ENCODE results near the gene RAB11FIP4. TPM values are rescaled to one million over a fixed set of nuclear protein-coding genes. Genes with fewer than 3 reads are reported as not detected.

RAB11FIP4 gene
- total RNA-seq, 1 experiment from 2014 or later: 15.1 TPM

DNA sequence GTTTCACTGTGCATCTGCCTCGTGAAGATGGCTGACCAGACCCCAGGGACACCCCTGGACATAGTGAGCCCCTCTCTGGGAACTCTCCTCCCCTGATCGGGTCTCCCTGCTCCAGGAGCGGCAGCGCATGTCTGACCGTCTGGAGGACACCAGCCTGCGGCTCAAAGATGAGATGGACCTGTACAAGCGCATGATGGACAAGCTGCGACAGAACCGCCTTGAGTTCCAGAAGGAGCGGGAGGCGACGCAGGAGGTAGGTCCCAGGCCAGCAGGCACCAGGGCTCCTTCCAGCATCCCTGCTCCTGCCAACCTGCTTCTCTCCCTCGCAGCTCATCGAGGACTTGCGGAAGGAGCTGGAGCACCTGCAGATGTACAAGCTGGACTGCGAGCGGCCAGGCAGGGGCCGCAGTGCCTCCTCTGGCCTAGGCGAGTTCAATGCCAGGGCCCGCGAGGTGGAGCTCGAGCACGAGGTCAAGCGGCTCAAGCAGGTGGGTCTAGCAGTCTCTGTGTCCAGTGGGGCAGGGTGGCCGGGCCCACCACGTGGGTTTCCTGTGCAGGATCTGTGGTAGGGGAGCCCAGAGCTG is 136.9 kb downstream of the RAB11FIP4 start (continued):
- TF ChIP-seq, protein P1, sequence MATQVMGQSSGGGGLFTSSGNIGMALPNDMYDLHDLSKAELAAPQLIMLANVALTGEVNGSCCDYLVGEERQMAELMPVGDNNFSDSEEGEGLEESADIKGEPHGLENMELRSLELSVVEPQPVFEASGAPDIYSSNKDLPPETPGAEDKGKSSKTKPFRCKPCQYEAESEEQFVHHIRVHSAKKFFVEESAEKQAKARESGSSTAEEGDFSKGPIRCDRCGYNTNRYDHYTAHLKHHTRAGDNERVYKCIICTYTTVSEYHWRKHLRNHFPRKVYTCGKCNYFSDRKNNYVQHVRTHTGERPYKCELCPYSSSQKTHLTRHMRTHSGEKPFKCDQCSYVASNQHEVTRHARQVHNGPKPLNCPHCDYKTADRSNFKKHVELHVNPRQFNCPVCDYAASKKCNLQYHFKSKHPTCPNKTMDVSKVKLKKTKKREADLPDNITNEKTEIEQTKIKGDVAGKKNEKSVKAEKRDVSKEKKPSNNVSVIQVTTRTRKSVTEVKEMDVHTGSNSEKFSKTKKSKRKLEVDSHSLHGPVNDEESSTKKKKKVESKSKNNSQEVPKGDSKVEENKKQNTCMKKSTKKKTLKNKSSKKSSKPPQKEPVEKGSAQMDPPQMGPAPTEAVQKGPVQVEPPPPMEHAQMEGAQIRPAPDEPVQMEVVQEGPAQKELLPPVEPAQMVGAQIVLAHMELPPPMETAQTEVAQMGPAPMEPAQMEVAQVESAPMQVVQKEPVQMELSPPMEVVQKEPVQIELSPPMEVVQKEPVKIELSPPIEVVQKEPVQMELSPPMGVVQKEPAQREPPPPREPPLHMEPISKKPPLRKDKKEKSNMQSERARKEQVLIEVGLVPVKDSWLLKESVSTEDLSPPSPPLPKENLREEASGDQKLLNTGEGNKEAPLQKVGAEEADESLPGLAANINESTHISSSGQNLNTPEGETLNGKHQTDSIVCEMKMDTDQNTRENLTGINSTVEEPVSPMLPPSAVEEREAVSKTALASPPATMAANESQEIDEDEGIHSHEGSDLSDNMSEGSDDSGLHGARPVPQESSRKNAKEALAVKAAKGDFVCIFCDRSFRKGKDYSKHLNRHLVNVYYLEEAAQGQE (IDR thresholded peaks at IDR 0.05; ENCODE audit: low read depth): no peak
- TF ChIP-seq SP1 (IDR thresholded peaks at IDR 0.05; ENCODE audit: low read depth) (no peak), YY1 (IDR thresholded peaks at IDR 0.05; ENCODE audit: extremely low read depth, insufficient replicate concordance, low read depth, low read length) (no peak), TCF7L2 (IDR thresholded peaks at IDR 0.05; ENCODE audit: borderline replicate concordance, extremely low read depth, insufficient read depth, insufficient read length) (no peak)

DNA sequence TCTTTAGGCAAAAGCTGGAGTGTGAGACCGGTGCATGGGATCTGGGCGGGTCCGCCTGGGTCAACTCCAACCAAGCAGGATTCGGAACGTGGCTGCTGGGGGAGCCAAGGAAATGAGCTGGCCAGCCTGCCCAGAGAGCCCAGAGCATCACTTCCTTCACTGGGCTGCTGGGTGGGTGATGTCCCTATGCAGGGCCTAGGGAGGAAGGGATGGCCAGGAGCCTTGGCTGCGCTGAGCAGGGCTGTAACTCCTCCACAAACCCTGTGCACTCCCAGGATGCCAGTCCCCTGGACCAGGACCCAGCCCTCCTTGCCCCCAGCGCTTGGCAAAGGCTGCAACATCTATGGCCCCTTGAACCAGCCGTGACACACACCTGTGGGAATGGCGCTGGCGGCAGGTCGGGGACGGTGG is 138.4 kb downstream of the RAB11FIP4 start:
- intact Hi-C loops (cut with micrococcal nuclease): no loop called here
- no peak for ATAC-seq
- POLR2A ChIA-PET: no interaction called here
- no peaks in the 10 kb centered on the region for H3K36me3 ChIP-seq (ENCODE audit: control insufficient read depth in 1 of 2, insufficient read depth in 2 of 2, low read length in 2 of 2)
- no peak overlapping the region for H3K4me2 ChIP-seq (ENCODE audit: low read length)
- H3K9me2 ChIP-seq (ENCODE audit: insufficient read depth): no peaks in the 10 kb centered on the region
- TF ChIP-seq CBX3 (IDR thresholded peaks at IDR 0.05; ENCODE audit: low read depth) (no peak), ZNF274 (IDR thresholded peaks at IDR 0.05; ENCODE audit: low read depth, low read length) (no peak), EGR1 (IDR thresholded peaks at IDR 0.05; ENCODE audit: low read depth) (no peak), ZFX (IDR thresholded peaks at IDR 0.05) (no peak), POLR2A (IDR thresholded peaks at IDR 0.05; ENCODE audit: borderline replicate concordance, extremely low read depth, insufficient read depth, insufficient read length) (no peak), RAD21 (IDR thresholded peaks at IDR 0.05; ENCODE audit: low read depth) (no peak), FOSL1 (IDR thresholded peaks at IDR 0.05; ENCODE audit: low read depth) (no peak), YY1 (IDR thresholded peaks at IDR 0.05; ENCODE audit: extremely low read depth, insufficient replicate concordance, low read depth, low read length) (no peak), SIN3A (IDR thresholded peaks at IDR 0.05; ENCODE audit: low read depth) (no peak), POLR2AphosphoS5 (IDR thresholded peaks at IDR 0.05; ENCODE audit: low read depth, low read length) (no peak), CEBPB (IDR thresholded peaks at IDR 0.05; ENCODE audit: low read depth) (no peak), SRF (IDR thresholded peaks at IDR 0.05; ENCODE audit: low read depth) (no peak), SP1 (IDR thresholded peaks at IDR 0.05; ENCODE audit: low read depth) (no peak), EZH2phosphoT487 (IDR thresholded peaks at IDR 0.05; ENCODE audit: borderline replicate concordance) (no peak)
- TF ChIP-seq, protein P1 (IDR thresholded peaks at IDR 0.05; ENCODE audit: low read depth): no peak
- TF ChIP-seq, protein P2, sequence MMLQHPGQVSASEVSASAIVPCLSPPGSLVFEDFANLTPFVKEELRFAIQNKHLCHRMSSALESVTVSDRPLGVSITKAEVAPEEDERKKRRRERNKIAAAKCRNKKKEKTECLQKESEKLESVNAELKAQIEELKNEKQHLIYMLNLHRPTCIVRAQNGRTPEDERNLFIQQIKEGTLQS (IDR thresholded peaks at IDR 0.05): no peak
- TF ChIP-seq, protein P3, sequence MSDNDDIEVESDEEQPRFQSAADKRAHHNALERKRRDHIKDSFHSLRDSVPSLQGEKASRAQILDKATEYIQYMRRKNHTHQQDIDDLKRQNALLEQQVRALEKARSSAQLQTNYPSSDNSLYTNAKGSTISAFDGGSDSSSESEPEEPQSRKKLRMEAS (IDR thresholded peaks at IDR 0.05): no peak
- no peak overlapping the region for H3K4me3 ChIP-seq (replicated peaks in 1 of 2; ENCODE audit: low read depth in 1 of 2, low read length in 2 of 2)
- H3K27me3 ChIP-seq (ENCODE audit: insufficient read depth, low read length): no peaks in the 10 kb centered on the region
- no peaks in the 10 kb centered on the region for H3K9me3 ChIP-seq (ENCODE audit: control insufficient read depth in 1 of 2, insufficient read depth in 1 of 2, low read depth in 1 of 2, low read length in 2 of 2)
- no peak overlapping the region for H3K27ac ChIP-seq (ENCODE audit: low read depth, low read length)
- H3K4me1 ChIP-seq (ENCODE audit: control insufficient read depth in 1 of 2, insufficient read depth in 2 of 2, low read length in 2 of 2): peaks cover 16 to 27% of the 10 kb centered on the region in 2 experiments
- RAD21 ChIA-PET (ENCODE audit: low non-redundant PET in 1 of 2, low total read pairs in 2 of 2, uncharacterized antibody in 2 of 2, unreplicated experiment in 2 of 2): no interaction called here
- no peak overlapping the region for H2AFZ ChIP-seq (ENCODE audit: low read depth, low read length, poor library complexity, severe bottlenecking)
- CTCF ChIA-PET: interaction anchor here (1.7 kb wide), 1 partner anchor 93 kb away, joined by 7 read pairs; no protein-coding TSS in a partner anchor
- no peaks in the 10 kb centered on the region for H4K20me1 ChIP-seq (ENCODE audit: insufficient read depth)
- H3K9ac ChIP-seq (ENCODE audit: low read length): no peak overlapping the region
- BruUV-seq (replicated peaks): no TSS peak
- DNase-seq (ENCODE audit: low read depth, low spot score): no peak
- H3K79me2 ChIP-seq (ENCODE audit: insufficient read depth, low read length): no peaks in the 10 kb centered on the region

Measured in HCT116 (cell line).